ENCODE measurements around the gene SMURF2. TPM values are rescaled to one million over a fixed set of nuclear protein-coding genes. Genes with fewer than 3 reads are reported as not detected.

The SMURF2 gene
- total and polyA plus RNA-seq, 8 donors = 41.6 to 67.6 (median 52.7) TPM

GRCh38 chr17:64648234-64648633 lies 13.9 kb downstream of the SMURF2 start:
- no peak for TF ChIP-seq CTCF (IDR thresholded peaks at IDR 0.05)
- intact Hi-C loops (cut with DNase I) = no loop called here
- no peak overlapping the region for H3K4me3 ChIP-seq
- H3K27me3 ChIP-seq = no peaks in the 10 kb centered on the region
- no peak for DNase-seq
- no peaks in the 10 kb centered on the region for H3K9me3 ChIP-seq
- no peak for ATAC-seq
- peaks cover 13 to 61% of the 10 kb centered on the region in 2 donors for H3K4me1 ChIP-seq
- no peak overlapping the region for H3K27ac ChIP-seq
- H3K36me3 ChIP-seq = no peaks in the 10 kb centered on the region

GRCh38 chr17:64647817-64648216 lies 14.3 kb downstream of the SMURF2 start:
- ATAC-seq = no peak
- no peaks in the 10 kb centered on the region for H3K27me3 ChIP-seq
- intact Hi-C loops (cut with DNase I) = no loop called here
- no peak overlapping the region for H3K4me3 ChIP-seq
- TF ChIP-seq CTCF (IDR thresholded peaks at IDR 0.05) = no peak
- no peaks in the 10 kb centered on the region for H3K9me3 ChIP-seq
- no peak overlapping the region for H3K27ac ChIP-seq
- no peak for DNase-seq
- peaks cover 9 to 57% of the 10 kb centered on the region in 2 donors for H3K4me1 ChIP-seq
- H3K36me3 ChIP-seq = no peaks in the 10 kb centered on the region

GRCh38 chr17:64639516-64639915 lies 22.6 kb downstream of the SMURF2 start:
- H3K4me3 ChIP-seq = no peak overlapping the region
- no peak for DNase-seq
- no peaks in the 10 kb centered on the region for H3K27me3 ChIP-seq
- no peaks in the 10 kb centered on the region for H3K9me3 ChIP-seq
- no peak overlapping the region for H3K27ac ChIP-seq
- no peak for ATAC-seq
- no peaks in the 10 kb centered on the region for H3K36me3 ChIP-seq
- intact Hi-C loops (cut with DNase I) = no loop called here
- peaks cover 0 to 64% of the 10 kb centered on the region in 2 donors for H3K4me1 ChIP-seq
- no peak for TF ChIP-seq CTCF (IDR thresholded peaks at IDR 0.05)

- intact Hi-C loops (cut with DNase I) = no loop called here
- DNase-seq = no peak
- H3K4me3 ChIP-seq = no peak overlapping the region
- peaks cover 0 to 67% of the 10 kb centered on the region in 2 donors for H3K4me1 ChIP-seq
- TF ChIP-seq CTCF (IDR thresholded peaks at IDR 0.05) = no peak
- H3K36me3 ChIP-seq = no peaks in the 10 kb centered on the region
- H3K27me3 ChIP-seq = no peaks in the 10 kb centered on the region
- no peaks in the 10 kb centered on the region for H3K9me3 ChIP-seq
- no peak for ATAC-seq
- H3K27ac ChIP-seq = no peak overlapping the region
These were observed 23.4 kb downstream of the SMURF2 start for GRCh38 chr17:64638552-64639203.

GRCh38 chr17:64635647-64636305 lies 26.3 kb downstream of the SMURF2 start:
- intact Hi-C loops (cut with DNase I) = no loop called here
- ATAC-seq = peak; percentile 24
- H3K4me3 ChIP-seq = no peak overlapping the region

More at GRCh38 chr17:64635647-64636305, 26.3 kb downstream of the SMURF2 start:
- no peak for DNase-seq
- Histone ChIP-seq H3K4me1 (peaks cover 11 to 76% of the 10 kb centered on the region in 2 donors), H3K36me3 (no peaks in the 10 kb centered on the region), H3K27me3 (no peaks in the 10 kb centered on the region), H3K9me3 (no peaks in the 10 kb centered on the region), H3K27ac (peak overlapping the region in 1 of 2 donors; percentile 41)
- no peak for TF ChIP-seq CTCF (IDR thresholded peaks at IDR 0.05)

Data from left lung (tissue), 10 donors.